GM21737 (cell line): ENCODE data around the gene GTF2H3.

Source experiments
- ATAC-seq: cut with Tn5 transposase; IDR thresholded peaks from one replicate; pipeline ENCODE4 v1.9.1; 2021; ENCODE audit warnings: mild to moderate bottlenecking, moderate library complexity; ENCODE audit not compliant: unreplicated experiment

The GTF2H3 gene

DNA sequence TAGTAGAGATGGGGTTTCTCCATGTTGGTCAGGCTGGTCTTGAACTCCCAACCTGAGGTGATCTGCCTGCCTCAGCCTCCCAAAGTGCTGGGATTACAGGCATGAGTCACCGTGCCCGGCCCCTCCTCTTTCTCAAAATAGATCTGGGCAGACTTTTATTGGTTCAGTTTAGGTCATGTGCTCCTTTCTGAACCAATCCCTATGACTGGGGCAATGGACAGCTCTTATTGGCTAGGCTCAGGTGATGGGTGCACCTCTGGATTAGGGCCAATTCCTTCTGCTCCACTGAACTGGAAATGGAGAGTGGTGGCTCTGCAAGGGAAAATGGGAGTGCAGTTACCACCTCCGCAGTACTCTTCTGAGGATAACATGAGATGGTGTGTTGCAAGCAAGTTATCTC is 72.3 kb downstream of the GTF2H3 start:
- no peak for ATAC-seq

GRCh38 chr12:123707466-123707865 is 73.8 kb downstream of the GTF2H3 start:
- ATAC-seq = no peak
